Activated CD8-positive, alpha-beta T cell treated with anti-CD3 and anti-CD28 coated beads, Interleukin-2, amount 10 ng/mL, durations not matched to agents 7 days and 5 days (primary cell): ENCODE results near the gene CAMK2G. TPM values are rescaled to one million over a fixed set of nuclear protein-coding genes. Genes with fewer than 3 reads are reported as not detected.
A peak's percentile ranks its signal among the peaks of the same experiment; 100 is the strongest.

Source experiments
- ATAC-seq: fragments of 150-1000 bp; cut with Tn5 transposase; one replicate; pipeline ENCODE4 v1.10.0; 2021; ENCODE audit warnings: moderate library complexity
- CTCF ChIA-PET: fragments of 350-600 bp; sonication (Branson Sonifier 250); formaldehyde crosslinking; loops from one replicate; lab custom pipeline; 2021; ENCODE audit warnings: antibody characterized with exemption; lab: Charles Lee
- POLR2A ChIA-PET: fragments of 350-600 bp; sonication (Branson Sonifier 250); formaldehyde crosslinking; loops from one replicate; lab custom pipeline; 2021; ENCODE audit warnings: antibody characterized with exemption; lab: Charles Lee
- DNase-seq: peaks from one replicate; pipeline ENCODE4 v3.0.0-alpha.2; 2020
- H3K27ac Mint-ChIP-seq: one replicate; pipeline ENCODE4 v1.8.0; 2021; ENCODE audit warnings: mild to moderate bottlenecking, mixed read lengths
- H3K27me3 Mint-ChIP-seq: one replicate; pipeline ENCODE4 v1.8.0; 2021; ENCODE audit warnings: low read depth, mixed read lengths
- H3K36me3 Mint-ChIP-seq: one replicate; pipeline ENCODE4 v1.8.0; 2021; ENCODE audit warnings: low read depth, mixed read lengths
- H3K4me1 Mint-ChIP-seq: one replicate; pipeline ENCODE4 v1.8.0; 2021; ENCODE audit warnings: low read depth, mixed read lengths
- H3K4me3 Mint-ChIP-seq: one replicate; pipeline ENCODE4 v1.8.0; 2021; ENCODE audit warnings: mild to moderate bottlenecking, mixed read lengths
- H3K9me3 Mint-ChIP-seq: one replicate; pipeline ENCODE4 v1.8.0; 2022; ENCODE audit warnings: mixed read lengths; ENCODE audit not compliant: insufficient read depth
- total RNA-seq, 2 experiments: library from RNA; stranded (reverse); gene quantifications; one replicate each; pipeline ENCODE4 v1.2.3, GENCODE V29; 2021

CAMK2G gene
- total RNA-seq, 2 experiments from 2014 or later: 43.2 to 48.4 TPM

DNA sequence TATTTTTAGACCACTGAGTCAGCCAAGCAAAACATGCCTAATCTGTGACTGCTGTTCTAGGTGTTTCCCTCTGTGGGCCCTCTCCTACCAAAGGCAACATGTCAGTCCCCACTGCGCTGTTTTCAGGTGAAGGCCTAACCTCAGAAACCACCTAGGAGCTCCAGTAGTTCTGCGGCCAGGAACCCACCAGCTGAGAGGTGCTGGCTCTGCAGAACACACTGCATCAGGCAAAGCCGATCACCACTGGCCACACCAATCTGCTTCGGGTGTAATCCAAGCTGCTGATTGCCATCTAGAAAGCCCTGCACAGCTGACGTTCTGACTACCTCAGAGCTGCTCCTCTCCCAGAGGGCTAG, 14.9 kb downstream of the CAMK2G start:
- peak overlapping the region; percentile 43 for H3K4me3 Mint-ChIP-seq
- no peaks in the 10 kb centered on the region for H3K27me3 Mint-ChIP-seq
- ChIA-PET POLR2A (interaction anchor here (0.7 to 1.6 kb wide), 4 partner anchors 10 to 49 kb away, joined by 3 to 8 read pairs (median 4); partner anchors contain the start of gene CAMK2G), CTCF (interaction anchor here (1.1 to 13.9 kb wide), 6 partner anchors 9 to 97 kb away, joined by 3 to 228 read pairs (median 8); partner anchors contain the start of gene CAMK2G)
- DNase-seq (peak; percentile 77), ATAC-seq (peak; percentile 80)
- H3K27ac Mint-ChIP-seq: peak overlapping the region; percentile 80
- no peaks in the 10 kb centered on the region for H3K9me3 Mint-ChIP-seq
- peaks cover 88% of the 10 kb centered on the region for H3K4me1 Mint-ChIP-seq
- H3K36me3 Mint-ChIP-seq: peaks cover 76% of the 10 kb centered on the region

DNA sequence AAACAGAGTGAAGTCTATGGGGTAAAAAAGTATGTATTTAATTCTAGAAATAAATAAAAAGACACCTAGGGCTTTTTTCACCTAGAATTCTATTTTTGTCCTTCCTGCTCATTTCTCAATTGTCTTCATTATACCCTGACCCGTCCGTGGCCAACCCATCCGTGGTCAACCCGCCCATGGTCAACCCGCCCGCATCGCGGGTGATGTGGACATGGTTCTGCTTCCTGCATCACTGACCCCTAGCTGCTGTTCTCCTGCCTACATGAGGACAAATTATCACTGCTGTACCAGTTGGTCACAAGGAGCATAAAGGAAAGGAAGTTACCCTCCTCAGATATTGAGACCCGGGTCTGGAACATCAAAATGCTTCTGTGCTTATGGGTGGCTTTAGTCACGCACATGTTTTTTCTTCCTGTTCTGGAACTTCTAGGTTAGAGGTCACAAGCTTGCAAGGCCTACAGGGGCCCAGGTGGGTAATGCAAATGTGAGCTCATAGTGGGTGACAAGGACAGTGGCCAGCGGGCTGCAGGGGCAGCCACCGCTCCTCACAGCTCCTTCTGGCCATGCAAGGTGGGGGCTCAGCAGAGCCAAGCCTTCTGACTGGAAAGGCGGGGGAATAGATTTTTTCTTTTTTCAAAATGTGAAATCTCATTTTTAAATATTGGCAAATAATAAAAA, 15.5 kb downstream of the CAMK2G start:
- peak overlapping the region; percentile 69 for H3K4me3 Mint-ChIP-seq
- peak overlapping the region; percentile 89 for H3K27ac Mint-ChIP-seq
- H3K27me3 Mint-ChIP-seq: no peaks in the 10 kb centered on the region
- ATAC-seq (no peak), DNase-seq (no peak)
- POLR2A ChIA-PET: interaction anchor here (0.7 to 1.6 kb wide), 5 partner anchors 9 to 49 kb away, joined by 3 to 8 read pairs (median 3); partner anchors contain the start of gene CAMK2G
- CTCF ChIA-PET: interaction anchor here (1.1 to 13.9 kb wide), 7 partner anchors 9 to 98 kb away, joined by 3 to 228 read pairs (median 7); partner anchors contain the start of gene CAMK2G
- no peaks in the 10 kb centered on the region for H3K9me3 Mint-ChIP-seq
- peaks cover 86% of the 10 kb centered on the region for H3K4me1 Mint-ChIP-seq
- peaks cover 73% of the 10 kb centered on the region for H3K36me3 Mint-ChIP-seq

DNA sequence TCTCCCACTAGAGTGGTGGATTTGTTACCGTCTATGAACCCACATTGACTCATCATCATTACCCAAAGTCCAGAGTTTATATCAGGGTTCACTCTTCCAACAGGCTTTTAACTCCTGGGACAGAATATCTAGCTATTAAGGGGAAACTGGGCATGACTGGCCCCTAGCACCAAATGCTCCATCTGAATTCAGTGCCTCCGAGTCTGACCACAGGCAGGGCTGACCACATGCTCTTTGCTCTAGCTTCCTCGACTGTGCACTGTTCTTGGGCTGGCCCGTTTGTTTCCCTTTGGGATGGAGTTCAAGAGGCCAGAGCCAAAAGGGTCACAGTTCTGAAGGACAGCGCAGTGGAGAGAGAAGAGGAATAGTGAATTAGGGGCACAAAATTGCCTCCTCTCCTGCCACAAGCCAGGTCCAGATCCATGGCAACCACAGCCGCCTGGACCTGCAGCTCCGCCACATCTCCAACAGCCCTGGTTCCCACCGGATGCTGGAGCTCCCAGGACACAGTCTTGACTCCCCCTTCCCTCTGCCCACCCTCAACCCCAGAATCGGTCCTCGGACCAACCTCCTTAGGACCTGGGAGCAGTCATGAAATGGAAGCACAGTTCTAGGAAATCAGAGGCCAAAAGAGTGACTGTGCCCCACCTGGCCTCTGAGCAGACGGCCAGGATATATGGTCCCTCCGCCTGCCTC, 16.2 kb downstream of the CAMK2G start:
- Mint-ChIP-seq H3K27ac (peak overlapping the region; percentile 68), H3K9me3 (no peaks in the 10 kb centered on the region), H3K27me3 (no peaks in the 10 kb centered on the region), H3K36me3 (peaks cover 73% of the 10 kb centered on the region), H3K4me1 (peaks cover 78% of the 10 kb centered on the region), H3K4me3 (peak overlapping the region; percentile 22)
- CTCF ChIA-PET: interaction anchor here (0.8 to 13.9 kb wide), 5 partner anchors 9 to 49 kb away, joined by 3 to 228 read pairs (median 3); partner anchors contain the start of gene CAMK2G
- DNase-seq (no peak), ATAC-seq (no peak)
- POLR2A ChIA-PET: interaction anchor here (1.1 to 1.4 kb wide), 3 partner anchors 8 to 21 kb away, joined by 3 read pairs; no protein-coding TSS in a partner anchor

DNA sequence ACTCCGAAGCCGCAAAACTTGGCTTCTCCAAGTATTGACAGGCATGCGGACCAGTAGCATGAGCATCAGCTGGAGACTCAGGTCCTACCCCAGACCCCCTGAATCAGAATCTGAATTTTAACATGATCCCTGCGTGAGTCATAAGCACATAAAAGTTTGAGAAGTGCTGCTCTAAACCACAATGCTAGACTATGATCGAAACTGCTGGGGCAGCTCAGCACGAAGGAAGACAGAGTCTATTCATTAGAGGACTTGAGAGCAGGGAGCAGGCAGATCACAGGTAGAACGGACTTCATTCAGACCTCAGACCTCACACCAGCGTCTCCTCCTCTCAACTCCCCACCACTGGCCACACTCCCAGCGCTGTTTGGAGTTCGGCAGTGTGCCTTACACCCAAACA, 16.9 kb downstream of the CAMK2G start:
- peak overlapping the region; percentile 65 for H3K27ac Mint-ChIP-seq
- ChIA-PET POLR2A (interaction anchor here (0.8 to 1.8 kb wide), 4 partner anchors 8 to 22 kb away, joined by 3 to 7 read pairs (median 4); no protein-coding TSS in a partner anchor), CTCF (interaction anchor here (0.8 to 13.9 kb wide), 5 partner anchors 8 to 49 kb away, joined by 3 to 228 read pairs (median 3); partner anchors contain the start of gene CAMK2G)
- no peaks in the 10 kb centered on the region for H3K9me3 Mint-ChIP-seq
- H3K27me3 Mint-ChIP-seq: no peaks in the 10 kb centered on the region
- peak; percentile 53 for DNase-seq
- ATAC-seq: peak; percentile 56
- peaks cover 72% of the 10 kb centered on the region for H3K36me3 Mint-ChIP-seq
- H3K4me1 Mint-ChIP-seq: peaks cover 71% of the 10 kb centered on the region
- peak overlapping the region; percentile 22 for H3K4me3 Mint-ChIP-seq

DNA sequence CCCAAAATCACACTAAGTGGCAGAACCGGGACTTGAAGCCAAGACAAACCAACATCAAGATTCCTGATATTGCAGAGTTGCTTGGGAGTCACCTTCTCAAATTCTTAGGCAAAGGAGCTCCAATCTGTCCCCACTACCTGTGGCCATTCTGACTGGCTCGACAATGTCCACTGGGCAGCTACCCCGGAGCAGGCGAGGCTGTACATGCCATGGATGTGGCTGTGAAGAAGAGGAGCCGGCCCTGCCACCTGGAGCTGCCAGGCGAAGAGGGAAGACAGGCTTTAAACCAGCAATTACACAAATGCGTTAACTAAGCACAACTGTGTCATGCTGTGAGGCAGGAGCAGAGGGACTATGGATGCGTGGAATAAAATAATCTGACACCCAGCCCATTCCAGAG, 18.1 kb downstream of the CAMK2G start:
- H3K27me3 Mint-ChIP-seq: no peaks in the 10 kb centered on the region
- H3K4me3 Mint-ChIP-seq: no peak overlapping the region
- no peak overlapping the region for H3K27ac Mint-ChIP-seq
- H3K4me1 Mint-ChIP-seq: peaks cover 63% of the 10 kb centered on the region
- ChIA-PET CTCF (interaction anchor here (0.7 to 13.9 kb wide), 6 partner anchors 8 to 84 kb away, joined by 3 to 228 read pairs (median 3); partner anchors contain the start of gene CAMK2G), POLR2A (interaction anchor here (1.3 to 1.8 kb wide), 2 partner anchors 9 to 19 kb away, joined by 6 to 7 read pairs; no protein-coding TSS in a partner anchor)
- H3K9me3 Mint-ChIP-seq: no peaks in the 10 kb centered on the region
- DNase-seq: no peak
- peaks cover 75% of the 10 kb centered on the region for H3K36me3 Mint-ChIP-seq
- no peak for ATAC-seq

DNA sequence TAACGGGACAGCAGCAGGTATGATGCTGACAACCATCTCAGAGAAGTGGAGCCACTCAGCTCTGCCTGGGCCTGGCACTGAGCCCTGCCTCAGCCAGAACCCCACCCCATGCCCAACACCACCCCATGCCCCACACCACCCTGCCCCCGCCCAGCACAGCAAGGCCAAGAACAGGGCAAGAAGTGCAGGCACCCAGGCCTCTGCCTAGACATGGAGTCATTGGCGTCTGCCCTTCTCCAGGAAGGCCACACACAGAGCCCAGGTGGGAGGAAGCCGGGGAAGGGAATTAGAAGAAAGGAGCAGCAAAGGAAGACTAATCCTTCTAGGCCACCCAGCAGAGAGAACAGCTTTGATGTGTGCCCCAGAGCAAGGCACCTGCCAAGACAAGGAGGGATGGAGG, 18.9 kb downstream of the CAMK2G start:
- Mint-ChIP-seq H3K4me3 (no peak overlapping the region), H3K9me3 (no peaks in the 10 kb centered on the region), H3K27me3 (no peaks in the 10 kb centered on the region), H3K27ac (no peak overlapping the region), H3K4me1 (peaks cover 60% of the 10 kb centered on the region), H3K36me3 (peaks cover 72% of the 10 kb centered on the region)
- CTCF ChIA-PET: interaction anchor here (0.9 to 13.9 kb wide), 4 partner anchors 9 to 85 kb away, joined by 3 to 228 read pairs (median 6); partner anchors contain the start of gene CAMK2G
- POLR2A ChIA-PET: no interaction called here
- DNase-seq (no peak), ATAC-seq (no peak)

DNA sequence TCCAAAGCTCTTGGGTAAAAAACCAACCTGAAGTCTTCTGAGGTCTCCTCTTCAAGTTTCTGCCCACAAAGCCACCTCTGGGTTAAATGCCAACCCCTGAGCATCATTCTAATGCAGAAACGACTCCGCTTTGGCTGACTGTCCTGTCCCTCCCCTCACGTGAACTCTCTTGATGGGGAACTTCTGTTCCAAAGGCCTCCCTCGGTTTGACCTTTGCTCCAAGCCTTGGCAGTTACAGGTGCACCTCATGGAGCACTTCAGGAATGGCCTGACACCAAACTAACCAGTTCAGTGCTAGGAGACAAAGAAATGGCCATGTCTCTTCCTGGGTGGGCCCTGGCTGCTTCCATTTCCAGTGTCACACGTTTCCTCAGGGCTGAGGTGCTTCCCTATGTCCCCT, 20.0 kb downstream of the CAMK2G start:
- Mint-ChIP-seq H3K4me3 (no peak overlapping the region), H3K27me3 (no peaks in the 10 kb centered on the region), H3K36me3 (peaks cover 62% of the 10 kb centered on the region), H3K4me1 (peaks cover 59% of the 10 kb centered on the region), H3K27ac (no peak overlapping the region), H3K9me3 (no peaks in the 10 kb centered on the region)
- CTCF ChIA-PET: interaction anchor here (0.9 to 11.8 kb wide), 4 partner anchors 10 to 87 kb away, joined by 3 to 431 read pairs (median 50); partner anchors contain the start of gene CAMK2G
- no peak for ATAC-seq
- POLR2A ChIA-PET: no interaction called here
- no peak for DNase-seq

DNA sequence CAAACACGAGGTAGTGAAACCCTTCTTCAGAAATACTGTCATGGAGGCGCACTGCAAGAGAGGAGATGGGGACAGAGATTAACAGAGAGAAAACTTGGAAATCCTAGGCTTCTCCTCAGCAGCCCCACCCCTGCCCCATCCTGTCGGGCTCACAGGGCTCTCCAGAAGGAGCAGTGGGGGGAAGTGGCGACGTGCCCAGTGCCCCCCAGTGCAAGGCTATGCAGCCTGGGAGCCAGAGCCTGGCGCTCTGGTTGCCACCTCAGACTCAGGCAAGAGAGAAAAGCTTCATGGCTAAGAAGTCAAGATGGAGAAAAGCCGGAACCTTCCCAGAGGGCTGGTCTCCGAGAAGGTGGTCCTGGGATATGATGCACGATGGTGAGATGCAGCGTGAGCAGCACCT, 21.2 kb downstream of the CAMK2G start:
- Mint-ChIP-seq H3K36me3 (peaks cover 64% of the 10 kb centered on the region), H3K4me3 (no peak overlapping the region), H3K27ac (no peak overlapping the region), H3K4me1 (peaks cover 58% of the 10 kb centered on the region), H3K27me3 (no peaks in the 10 kb centered on the region), H3K9me3 (no peaks in the 10 kb centered on the region)
- ChIA-PET CTCF (interaction anchor here (2.8 to 11.8 kb wide), 3 partner anchors 11 to 88 kb away, joined by 13 to 431 read pairs (median 86); partner anchors contain the start of gene CAMK2G), POLR2A (interaction anchor here (1.0 to 1.4 kb wide), 4 partner anchors 9 to 27 kb away, joined by 3 to 6 read pairs (median 5); no protein-coding TSS in a partner anchor)
- DNase-seq: no peak
- no peak for ATAC-seq

DNA sequence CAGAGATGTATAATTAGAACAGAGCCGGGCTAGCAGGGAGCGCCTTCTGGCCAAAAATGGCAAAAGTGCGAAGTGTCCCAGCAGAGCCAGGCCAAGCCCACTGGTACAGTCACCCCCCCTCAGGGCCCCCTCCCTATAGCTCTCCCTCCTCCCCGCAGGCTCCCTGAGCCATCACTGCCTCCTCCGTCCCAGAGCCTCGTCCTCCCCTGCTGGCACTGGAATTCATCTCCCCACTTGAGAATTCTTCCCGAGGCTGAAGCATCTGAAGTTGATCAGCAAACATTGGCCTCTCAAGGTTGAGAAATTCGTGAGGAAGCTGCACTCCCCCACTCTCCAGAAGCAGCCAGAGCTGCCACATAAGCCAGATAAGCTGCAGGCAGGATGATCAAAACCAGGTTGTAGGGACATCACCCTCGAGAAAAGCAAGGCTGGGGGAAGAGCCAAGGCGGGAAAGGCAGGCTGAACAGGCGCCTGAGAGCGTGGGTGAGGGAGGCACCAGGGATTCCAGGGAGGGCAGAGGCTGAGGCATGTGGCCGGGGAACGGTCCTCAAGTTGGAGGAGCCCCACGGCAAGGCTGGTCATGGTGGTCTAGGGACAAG, 23.4 kb downstream of the CAMK2G start:
- peaks cover 35% of the 10 kb centered on the region for H3K4me1 Mint-ChIP-seq
- no peaks in the 10 kb centered on the region for H3K27me3 Mint-ChIP-seq
- ChIA-PET POLR2A (interaction anchor here (0.6 to 1.6 kb wide), 5 partner anchors 15 to 89 kb away, joined by 3 to 4 read pairs (median 4); no protein-coding TSS in a partner anchor), CTCF (interaction anchor here (0.9 to 11.8 kb wide), 7 partner anchors 9 to 284 kb away, joined by 3 to 431 read pairs (median 13); partner anchors contain the start of gene CAMK2G)
- no peak overlapping the region for H3K27ac Mint-ChIP-seq
- ATAC-seq: no peak
- no peak for DNase-seq
- no peaks in the 10 kb centered on the region for H3K9me3 Mint-ChIP-seq
- no peak overlapping the region for H3K4me3 Mint-ChIP-seq
- H3K36me3 Mint-ChIP-seq: peaks cover 67% of the 10 kb centered on the region

DNA sequence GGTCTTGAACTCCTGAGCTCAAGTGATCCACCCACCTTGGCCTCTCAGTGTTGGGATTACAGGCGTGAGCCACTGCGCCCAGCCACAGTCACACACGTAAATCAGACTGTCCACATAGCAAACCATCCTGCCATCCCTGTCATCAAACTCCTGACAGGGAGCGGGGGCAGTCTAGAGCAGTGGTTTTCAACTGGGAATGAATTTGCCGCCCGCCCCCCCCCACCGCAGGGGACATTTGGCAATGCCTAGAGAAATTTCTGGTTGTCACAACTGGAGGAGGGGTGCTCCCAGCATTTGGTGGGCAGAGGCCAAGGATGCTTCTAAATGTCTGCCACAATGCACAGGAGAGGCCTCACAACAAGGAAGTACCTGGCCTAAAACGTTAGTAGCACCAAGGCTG, 24.1 kb downstream of the CAMK2G start:
- ATAC-seq (no peak), DNase-seq (no peak)
- no peak overlapping the region for H3K4me3 Mint-ChIP-seq
- peaks cover 32% of the 10 kb centered on the region for H3K4me1 Mint-ChIP-seq
- H3K36me3 Mint-ChIP-seq: peaks cover 63% of the 10 kb centered on the region
- no peaks in the 10 kb centered on the region for H3K9me3 Mint-ChIP-seq
- no peak overlapping the region for H3K27ac Mint-ChIP-seq
- no peaks in the 10 kb centered on the region for H3K27me3 Mint-ChIP-seq
- POLR2A ChIA-PET: interaction anchor here (0.6 to 1.5 kb wide), 7 partner anchors 9 to 90 kb away, joined by 3 to 14 read pairs (median 3); no protein-coding TSS in a partner anchor
- CTCF ChIA-PET: interaction anchor here (0.7 to 11.8 kb wide), 22 partner anchors 8 to 363 kb away, joined by 3 to 431 read pairs (median 5); partner anchors contain the start of gene CAMK2G
